Endothelial cell of umbilical vein (primary cell): Measurements from ENCODE around the gene FMNL3.

Source experiments
- CTCF ChIP-seq, 2 donors: IDR thresholded peaks; 1 replicate in 1 of 2; 2 replicates in 1 of 2; pipeline ENCODE4 v1.5.1; 2011; ENCODE audit warnings: low read length in 2 of 2, mild to moderate bottlenecking in 2 of 2, moderate library complexity in 2 of 2, control low read depth in 1 of 2, inconsistent platforms in 1 of 2, low read depth in 1 of 2; ENCODE audit not compliant: insufficient read depth in 1 of 2; ENCODE audit errors: extremely low read depth in 1 of 2
- EZH2 ChIP-seq: IDR thresholded peaks from 2 replicates; pipeline ENCODE4 v1.6.1; 2012; ENCODE audit warnings: borderline replicate concordance, low read depth, mild to moderate bottlenecking, moderate library complexity, low read length, inconsistent platforms; ENCODE audit not compliant: severe bottlenecking
- MAX ChIP-seq: IDR thresholded peaks from 2 replicates; pipeline ENCODE4 v1.6.1; 2011; ENCODE audit not compliant: insufficient read depth, insufficient read length
- MYC ChIP-seq: IDR thresholded peaks from one replicate; pipeline ENCODE4 v1.6.1; 2011; ENCODE audit warnings: mild to moderate bottlenecking, low read depth, low read length
- POLR2A ChIP-seq: IDR thresholded peaks from 2 replicates; pipeline ENCODE4 v1.6.1; 2012; ENCODE audit warnings: low read depth, mild to moderate bottlenecking, control low read depth, low read length
- POLR2AphosphoS5 ChIP-seq: IDR thresholded peaks from 2 replicates; pipeline ENCODE4 v1.6.1; 2012; ENCODE audit warnings: low read depth, mild to moderate bottlenecking, control low read depth, low read length, moderate library complexity; ENCODE audit not compliant: insufficient read depth

GRCh38 chr12:49633703-49634345 lies 73.4 kb downstream of the FMNL3 start:
- TF ChIP-seq CTCF (IDR thresholded peaks at IDR 0.05; ENCODE audit: extremely low read depth in 1 of 2, insufficient read depth in 1 of 2, low read depth in 1 of 2, low read length in 2 of 2) = no peak
- TF ChIP-seq POLR2AphosphoS5 = no peak
- TF ChIP-seq POLR2A = no peak
- TF ChIP-seq EZH2 = no peak
- TF ChIP-seq MAX = no peak
- no peak for TF ChIP-seq MYC
